GM19351 (cell line): ENCODE measurements around the gene CD300H.
"Not testable (repeated sequence)": the region's sequence is repeated elsewhere in the genome, so short reads cannot be mapped to it uniquely, and the experiment has no call there.

Experiments used
- ATAC-seq: cut with Tn5 transposase; IDR thresholded peaks from one replicate; pipeline ENCODE4 v1.9.1; 2021; ENCODE audit warnings: mild to moderate bottlenecking, moderate library complexity; ENCODE audit not compliant: unreplicated experiment

The CD300H gene

DNA sequence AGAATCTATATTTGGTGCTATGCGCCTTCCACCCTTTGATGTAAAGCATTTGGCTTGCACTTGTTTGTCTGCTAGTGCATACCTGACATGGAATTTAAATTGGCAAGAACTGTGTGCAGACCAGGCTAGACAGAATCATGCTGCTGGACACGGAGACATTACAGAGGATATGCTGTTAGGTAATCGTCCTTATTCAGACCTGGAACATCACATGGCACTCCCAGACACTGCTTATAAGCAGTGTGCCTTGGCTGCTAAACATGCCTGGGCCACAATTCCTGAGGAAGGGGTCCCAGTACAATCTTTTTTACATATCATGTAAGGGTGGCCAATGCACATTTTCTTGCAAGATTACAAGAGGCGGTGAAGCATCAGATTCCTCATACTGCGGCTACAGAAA, 18.4 kb upstream of the CD300H start:
- ATAC-seq: no peak

DNA sequence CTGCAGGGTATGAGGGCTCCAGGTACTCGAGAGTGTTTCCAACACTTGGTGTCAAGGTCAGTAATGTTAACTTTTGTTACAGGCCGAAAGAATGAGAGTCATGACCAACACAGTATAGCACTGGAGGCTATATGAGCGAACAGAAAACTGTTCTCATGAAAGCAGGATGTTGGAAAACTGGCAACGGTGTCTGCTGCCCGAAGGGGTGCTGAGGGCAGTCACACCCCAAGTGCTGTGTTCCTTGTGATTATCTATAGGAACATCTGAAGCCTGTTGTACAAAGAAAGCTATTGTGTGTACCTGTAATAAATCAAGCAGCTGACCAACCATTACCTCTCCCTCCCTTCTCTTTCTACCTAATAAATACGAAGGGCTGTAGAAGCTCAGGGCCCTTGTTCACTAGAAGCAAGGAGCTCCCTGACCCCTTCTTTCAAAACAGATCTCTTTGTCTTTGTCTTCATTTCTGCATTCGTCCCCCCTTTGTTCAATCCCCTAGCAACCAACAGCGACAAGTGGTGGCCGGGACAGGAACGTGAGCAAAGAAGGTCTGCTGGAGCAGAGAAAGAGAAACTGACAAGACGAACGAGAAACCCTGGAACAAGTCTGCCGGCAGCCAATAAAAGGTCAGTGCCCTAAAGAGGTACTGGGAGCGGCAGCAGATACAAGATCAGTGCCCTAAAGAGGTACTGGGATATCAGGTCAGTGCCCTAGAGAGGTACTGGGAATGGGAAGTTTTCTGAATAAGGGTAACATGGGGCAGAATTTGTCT, 17.2 kb upstream of the CD300H start:
- ATAC-seq: no peak

DNA sequence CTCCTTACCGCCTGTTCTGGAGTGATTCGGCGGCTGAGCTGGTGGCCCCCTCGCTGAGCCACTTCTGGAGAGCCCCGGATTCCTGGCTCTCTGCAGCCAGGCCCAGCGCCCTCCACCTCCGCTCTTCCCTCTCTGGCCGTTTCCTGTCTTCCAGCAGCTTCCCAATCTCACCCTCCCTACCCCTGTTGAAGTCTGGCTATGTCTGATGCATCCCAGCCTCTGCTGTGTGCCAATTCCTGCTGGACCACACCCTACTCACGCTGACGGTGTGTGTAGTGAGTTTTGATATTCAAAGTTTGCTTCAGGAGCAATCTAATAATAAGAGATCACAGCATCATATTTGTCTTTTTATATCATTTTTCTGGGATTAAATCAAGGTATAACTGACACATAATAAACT, 15.3 kb upstream of the CD300H start:
- ATAC-seq: no peak

DNA sequence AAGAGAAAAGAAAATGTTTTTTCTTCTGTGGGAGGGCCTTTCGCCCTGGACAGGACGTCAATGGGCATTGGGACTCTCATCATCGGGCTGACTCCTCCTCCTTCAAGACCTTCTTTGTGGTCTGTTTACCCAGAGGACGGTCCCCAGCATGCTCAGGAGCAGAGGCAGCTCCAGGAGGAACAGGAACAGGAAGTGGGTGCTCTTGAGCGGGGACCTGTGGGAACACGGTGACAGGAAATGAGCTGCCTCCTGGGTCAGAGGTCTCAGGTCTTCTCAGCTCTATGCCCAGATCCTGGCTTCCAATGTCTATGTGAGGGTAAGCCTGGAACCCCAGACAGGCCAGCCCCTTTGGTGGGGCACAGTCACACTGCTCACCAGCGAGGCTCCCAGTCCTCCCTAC, 12.6 kb upstream of the CD300H start:
- no peak for ATAC-seq

DNA sequence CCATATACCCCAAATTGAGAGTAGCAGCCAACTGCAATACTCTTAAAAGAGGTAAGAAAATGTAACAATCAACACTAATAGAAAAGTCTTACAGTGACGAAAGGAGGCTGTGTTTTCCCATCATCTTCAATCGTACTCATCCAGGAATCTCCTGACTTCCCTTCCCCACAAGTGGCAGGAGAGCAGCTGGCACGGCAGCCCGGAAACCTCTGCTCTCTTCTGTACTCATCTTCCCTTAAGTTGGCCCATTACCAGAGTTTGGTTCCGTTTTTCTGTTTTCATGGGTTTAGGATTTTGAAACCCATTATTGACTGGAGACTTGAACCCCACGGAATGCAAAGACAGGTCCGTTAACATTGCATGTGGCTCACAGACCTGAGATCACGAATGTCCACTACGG, 11.7 kb upstream of the CD300H start:
- ATAC-seq: no peak

DNA sequence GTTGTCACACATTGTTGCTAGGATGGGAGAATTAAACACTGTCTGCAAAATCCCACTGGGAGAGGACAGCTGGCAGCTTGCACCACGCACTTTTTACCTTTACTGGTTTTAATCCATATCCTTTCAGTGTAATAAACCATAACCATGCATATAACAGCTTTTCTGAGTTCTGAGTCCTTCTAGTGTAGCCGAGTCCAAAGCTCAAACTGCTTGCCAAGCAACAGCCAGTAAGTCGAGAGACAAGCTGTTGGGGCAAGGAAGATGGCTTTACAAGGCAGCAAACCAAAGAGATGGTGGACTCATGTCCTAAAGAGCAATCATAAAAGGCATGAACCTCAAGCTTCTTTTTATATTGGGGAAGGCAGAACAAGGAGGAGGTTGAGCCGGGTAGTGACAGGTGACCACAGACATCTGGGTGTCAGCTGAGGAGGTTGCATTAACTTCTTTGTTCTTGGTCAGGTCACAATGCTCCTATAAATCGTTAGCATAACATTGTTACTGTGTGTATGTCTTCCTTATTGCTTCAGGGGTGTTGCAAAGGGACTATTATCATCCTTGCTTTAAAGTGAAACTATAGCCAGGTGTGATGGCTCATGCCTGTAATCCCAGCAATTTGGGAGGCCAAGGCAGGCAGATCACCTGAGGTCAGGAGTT, 7.3 kb upstream of the CD300H start:
- no peak for ATAC-seq

DNA sequence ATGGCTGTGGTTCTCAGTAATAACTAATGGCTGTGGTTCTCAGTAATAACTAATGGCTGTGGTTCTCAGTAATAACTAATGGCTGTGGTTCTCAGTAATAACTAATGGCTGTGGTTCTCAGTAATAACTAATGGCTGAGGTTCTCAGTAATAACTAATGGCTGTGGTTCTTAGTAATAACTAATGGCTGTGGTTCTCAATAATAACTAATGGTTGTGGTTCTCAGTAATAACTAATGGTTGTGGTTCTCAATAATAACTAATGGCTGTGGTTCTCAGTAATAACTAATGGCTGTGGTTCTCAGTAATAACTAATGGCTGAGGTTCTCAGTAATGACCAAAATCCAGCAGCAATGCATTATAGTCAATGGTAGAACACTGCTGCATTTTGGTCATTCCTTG, 6.3 kb upstream of the CD300H start:
- ATAC-seq: not testable (repeated sequence)

DNA sequence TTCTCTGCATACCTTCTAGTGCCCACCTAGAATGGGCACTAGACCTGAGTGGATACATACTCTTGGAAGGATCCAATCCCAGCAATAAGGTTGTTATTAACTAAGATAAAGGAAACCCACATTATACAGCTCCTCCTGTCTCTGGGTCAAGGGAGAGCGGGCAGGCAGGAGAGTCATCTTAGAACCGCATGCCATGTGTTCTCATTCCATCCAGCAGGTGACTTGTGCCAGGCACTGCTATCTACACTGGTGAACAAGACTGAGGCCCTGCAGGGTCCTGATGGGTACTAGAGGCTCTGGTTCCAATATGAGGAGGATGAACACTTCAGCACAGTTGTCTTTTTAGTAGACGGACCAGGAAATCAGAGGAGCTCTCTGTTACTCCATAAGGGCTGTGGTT, 5.9 kb upstream of the CD300H start:
- ATAC-seq: no peak

DNA sequence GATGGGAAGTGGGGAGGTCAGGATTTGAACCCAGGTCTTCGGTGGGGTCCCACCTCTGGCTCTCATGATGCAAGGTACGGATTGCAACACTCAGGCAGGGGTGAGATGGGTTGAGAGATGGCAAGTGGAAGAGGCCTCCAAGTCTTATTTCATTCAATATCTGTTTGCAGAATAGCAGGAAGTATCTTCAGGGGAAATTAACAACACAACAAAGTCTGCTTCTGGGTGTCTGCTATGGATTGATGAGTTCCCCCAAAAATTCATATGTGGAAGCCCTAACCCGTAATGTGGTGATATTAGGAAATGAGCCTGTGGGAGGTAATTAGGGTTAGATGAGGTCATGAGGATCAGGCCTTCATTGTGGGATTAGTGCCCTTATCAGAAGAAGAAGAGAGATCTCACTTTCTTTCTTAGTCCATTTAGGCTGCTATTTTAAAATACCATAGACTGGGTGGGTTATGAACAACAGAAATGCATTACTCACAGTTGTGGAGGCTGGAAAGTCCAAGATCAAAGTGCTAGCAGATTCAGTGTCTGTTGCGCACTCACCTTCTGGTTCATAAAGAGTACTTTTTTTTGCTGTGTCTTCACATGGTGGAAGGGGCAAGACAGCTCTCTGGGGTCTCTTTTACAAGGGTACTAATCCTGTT, 4.4 kb upstream of the CD300H start:
- ATAC-seq: no peak

DNA sequence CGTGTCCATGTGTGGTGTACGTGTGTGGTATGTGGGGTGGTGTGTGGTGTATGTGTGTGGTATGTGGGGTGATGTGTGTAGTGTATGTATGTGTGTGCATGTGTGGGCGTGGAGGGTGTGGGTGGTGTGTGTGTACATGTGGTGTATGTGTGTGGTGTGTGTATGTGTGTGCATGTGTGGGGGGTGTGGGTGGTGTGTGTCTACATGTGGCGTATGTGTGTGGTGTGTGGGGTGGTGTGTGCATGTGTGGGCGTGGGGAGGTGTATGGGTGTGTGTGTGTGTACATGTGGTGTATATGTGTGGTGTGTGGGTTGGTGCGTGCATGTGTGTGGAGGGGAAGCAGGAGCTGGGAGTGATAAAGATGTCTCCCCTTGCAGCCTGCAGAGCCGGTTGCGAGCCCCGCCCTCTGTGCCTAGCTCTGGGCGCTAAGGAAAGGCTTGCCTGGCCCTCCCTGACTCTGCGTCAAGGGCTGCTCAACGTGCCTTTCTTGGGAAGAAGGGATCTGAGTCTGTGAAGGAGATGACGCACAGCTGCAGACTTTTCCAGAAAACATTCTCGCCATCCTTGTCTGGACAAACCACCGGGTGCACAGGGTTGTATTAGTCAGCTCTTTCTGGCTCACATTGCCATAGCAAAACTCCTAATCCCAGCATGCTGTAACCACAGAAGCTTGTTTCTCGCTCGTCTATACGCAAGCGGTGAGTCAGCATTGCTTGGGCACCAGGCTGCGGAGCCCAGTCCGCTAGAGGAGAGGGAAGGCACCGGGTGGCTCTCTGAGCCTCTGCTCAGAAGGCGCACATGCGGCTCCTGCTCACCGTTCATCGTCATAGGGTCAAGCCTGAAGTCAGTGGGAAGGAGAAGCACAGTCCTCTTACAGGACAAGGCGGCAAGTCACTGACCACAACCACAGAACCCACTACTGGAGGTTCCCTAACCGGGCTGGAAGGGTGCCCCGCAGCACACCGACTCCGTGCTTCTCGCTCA, 2.0 kb upstream of the CD300H start:
- ATAC-seq: no peak

DNA sequence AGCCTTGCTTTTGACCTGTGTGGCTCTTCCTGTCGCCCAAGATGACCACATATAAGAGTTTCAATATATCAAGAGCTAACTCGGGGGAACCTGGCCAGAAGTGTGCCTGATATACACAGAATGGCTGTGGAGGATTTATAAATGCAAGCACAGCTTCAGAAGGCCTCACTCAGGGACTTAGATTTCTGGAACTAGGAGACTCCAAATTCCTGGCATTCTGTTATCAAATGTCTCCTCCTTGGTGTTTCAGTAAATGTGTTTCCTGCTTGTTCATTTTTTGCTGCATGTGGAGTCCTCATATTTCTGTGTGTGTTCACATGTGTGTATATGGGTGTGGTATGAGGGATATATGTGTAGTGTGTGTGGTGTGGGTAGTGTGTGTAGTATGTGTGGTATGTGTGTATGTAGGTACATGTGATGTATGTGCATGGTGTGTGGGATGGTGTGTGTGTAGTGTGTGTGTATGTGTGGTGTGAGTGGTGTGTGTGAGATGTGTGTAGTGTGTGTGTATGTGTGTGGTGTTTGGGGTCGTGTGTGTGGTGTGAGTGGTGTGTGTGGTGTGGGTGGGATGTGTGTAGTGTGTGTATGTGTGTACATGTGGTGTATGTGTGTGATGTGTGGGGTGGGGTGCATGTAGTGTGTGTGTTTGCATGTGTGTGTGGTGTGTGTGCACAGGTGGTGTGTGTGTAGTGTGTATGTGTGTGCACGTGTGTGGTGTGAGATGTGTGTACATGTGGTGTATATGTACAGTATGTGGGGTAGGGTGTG, 981 bp upstream of the CD300H start:
- ATAC-seq: no peak

DNA sequence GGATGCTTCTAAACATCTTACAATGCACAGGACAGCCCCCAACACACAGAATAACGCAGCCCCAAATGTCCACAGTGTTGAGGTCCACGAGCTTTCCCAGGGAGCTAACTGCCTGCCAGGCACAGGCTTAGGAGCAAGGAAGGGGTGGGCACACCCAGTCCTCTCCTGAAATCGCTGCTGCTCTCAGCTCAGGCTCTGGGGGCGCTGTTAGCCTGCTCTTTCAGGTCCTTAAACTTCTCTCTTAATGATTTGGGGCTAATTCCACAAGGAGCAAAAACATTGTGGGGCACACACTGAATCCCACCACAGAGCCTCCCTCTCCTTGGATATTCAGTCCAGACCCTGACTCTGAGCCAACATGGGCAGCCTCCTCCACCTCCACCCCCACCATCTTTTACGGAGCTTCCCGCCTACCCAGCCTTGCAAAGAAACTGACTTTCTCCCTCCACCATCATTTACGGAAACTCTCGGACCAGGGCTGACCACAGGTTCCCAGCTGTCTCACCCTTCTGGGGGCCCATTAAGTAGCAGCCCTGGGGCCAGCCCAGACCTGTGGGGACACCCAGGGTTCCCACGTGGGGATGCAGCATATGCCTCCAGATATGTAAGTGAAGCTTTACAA, 1.1 kb downstream of the CD300H start:
- ATAC-seq: no peak

DNA sequence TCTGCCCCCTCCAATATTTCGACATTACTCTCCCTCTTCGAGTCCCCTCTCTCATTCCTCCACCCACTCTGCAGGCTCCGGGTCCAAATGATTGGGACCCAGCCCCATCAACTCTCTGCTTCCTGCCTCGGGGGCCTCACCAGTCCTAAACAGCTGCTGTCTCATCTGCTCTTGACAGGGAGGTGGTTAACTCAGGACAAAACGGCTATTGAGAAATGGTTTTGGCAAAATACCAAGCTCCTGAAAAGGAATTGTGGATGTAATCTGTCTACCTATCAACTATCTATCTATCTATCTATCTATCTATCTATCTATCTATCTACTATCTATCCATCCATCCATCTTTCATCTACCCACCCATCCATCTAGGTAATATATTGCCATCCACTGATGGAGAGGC, 2.2 kb downstream of the CD300H start:
- no peak for ATAC-seq

DNA sequence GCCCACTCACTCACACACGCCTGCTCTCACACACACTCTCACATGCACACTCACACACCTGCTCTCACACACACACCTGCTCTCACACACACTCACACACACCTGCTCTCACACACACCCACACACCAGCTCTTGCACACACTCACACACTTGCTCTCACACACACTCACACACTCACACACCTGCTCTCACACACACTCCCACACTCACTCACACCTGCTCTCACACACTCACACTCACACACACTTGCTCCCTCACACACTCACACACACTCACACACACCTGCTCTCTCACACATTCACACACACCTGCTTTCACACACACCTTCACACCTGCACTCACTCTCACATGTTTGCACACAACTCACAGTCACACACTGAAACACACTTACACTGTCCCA, 4.0 kb downstream of the CD300H start:
- no peak for ATAC-seq

DNA sequence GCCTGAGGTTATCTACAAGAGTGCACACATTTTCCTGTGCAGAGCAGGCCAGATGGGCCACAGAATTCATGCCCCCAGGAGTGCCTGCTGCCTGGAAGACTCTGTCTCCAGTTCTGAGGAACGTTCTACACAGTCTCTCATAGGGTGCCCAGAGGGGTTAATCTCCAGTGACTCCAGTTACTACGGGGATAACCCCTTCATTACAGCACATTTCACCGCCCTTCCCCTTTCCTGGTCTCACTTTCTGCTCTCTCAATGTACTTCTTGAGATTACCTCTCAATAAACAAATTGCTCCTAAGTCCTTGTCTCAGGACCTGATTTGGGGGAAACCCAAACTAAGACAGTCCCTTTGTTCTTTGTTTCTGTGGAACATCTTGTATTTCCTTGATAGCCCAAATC, 5.7 kb downstream of the CD300H start:
- ATAC-seq: no peak

DNA sequence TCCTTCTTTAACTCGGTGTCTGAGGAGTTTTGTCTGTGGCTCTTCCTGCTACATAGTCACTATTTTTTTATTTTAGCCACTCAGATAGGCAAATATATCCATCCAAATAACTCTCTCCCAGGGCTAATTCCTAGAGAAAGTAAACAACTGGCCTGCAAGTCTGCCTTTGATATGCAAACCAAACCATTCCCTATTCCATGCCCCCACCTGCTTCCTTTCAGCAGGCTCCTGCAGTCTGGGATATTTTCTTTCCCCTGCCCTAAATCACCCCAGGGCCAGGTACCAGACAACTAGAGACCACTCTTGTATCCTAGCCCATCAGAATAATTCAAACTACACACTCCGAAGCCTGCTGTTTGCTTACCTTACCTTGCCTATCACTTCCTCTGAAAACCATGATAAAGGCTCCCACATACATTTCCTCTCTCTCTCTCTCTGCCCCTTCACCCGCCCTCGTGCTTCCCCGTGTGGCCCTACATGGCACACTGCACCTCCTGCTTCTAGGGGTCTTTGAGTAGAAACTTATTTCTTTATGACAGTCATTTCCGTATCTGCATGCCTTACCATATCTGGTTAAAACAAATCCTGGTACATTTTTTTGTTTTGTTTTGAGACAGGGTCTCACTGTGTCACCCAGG, 8.3 kb downstream of the CD300H start:
- ATAC-seq: no peak

DNA sequence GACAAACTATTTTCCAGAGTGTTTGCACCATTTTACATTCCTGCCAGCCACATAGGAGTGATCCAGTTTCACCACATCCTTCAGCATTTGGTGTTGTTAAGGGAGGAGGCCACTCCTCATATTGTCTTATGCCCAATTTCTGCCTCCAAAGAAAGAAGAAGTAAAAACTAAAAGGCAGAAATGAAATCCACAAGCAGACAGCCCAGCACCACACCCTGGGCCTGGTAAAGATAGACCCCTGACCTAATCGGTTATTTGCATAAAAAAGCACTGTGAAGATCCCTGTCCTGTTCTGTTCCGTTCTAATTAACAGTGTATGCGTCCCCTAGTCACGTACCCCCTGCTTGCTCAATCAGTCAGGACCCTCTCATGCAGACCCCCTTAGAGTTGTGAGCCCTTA, 8.9 kb downstream of the CD300H start:
- not testable (repeated sequence) for ATAC-seq

DNA sequence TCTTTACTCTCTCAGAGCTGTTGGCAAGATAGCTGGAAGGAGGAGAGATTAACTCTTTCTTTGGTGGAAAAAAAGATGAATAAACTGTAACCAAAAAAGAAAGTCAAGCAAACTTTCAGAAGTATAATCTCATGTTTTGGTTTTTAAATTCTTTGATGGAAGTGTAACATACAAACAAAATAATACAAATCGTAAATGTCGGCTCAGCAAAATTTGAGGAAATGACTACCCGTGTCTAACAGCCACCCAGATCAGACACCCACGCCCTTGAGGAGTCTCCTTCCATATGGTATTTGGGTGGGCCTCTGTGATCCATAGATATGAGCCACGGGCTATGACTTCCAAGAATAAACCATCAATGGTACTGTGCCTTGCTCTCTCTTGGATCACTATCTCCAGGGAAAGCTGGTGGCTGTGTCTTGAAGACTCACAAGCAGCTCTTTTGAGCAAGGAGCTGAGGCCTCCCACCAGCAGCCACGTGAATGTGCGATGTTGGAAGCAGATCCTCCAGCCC, 11.8 kb downstream of the CD300H start:
- no peak for ATAC-seq

DNA sequence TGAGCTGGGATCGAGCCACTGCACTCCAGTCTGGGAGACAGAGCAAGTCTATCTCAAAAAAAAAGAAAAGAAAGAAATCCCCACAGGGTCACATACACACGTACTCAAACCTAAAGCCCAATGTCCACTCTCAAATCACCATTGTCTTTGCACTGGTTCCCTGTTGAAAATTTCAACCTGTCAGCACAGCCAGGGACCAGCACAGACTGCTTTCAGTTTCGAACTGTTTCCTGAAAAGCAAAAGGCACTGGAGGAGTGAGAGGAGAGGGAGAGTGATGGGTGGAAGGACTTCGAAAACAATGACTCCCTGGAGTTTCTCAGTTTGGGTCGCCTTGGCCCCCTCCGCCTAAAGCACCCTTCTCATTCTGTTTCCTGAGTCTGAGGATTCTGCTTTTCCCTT, 12.4 kb downstream of the CD300H start:
- no peak for ATAC-seq
